GM23338 (cell line): ENCODE measurements around the gene CTSC. TPM values are rescaled to one million over a fixed set of nuclear protein-coding genes. Genes with fewer than 3 reads are reported as not detected.

Experiments used
- ATAC-seq: fragments of 200-7000 bp; cut with Tn5 transposase; 3 replicates; pipeline ENCODE4 v1.9.1; 2020
- DNase-seq: peaks from one replicate; pipeline ENCODE4 v3.0.0-alpha.2; 2015; ENCODE audit warnings: low spot score
- H2AFZ ChIP-seq: fragments of 200-600 bp; sonication (generic); 2 replicates; pipeline ENCODE4 v1.8.0; 2016; ENCODE audit warnings: antibody characterized with exemption, mild to moderate bottlenecking, moderate library complexity
- H3F3A ChIP-seq: fragments of 200-600 bp; sonication (generic); replicated peaks from 2 replicates; pipeline ENCODE4 v1.8.0; 2017; ENCODE audit warnings: antibody characterized with exemption, mixed run types, low read depth
- H3K27ac ChIP-seq: fragments of 200-600 bp; sonication (generic); 2 replicates; pipeline ENCODE4 v1.6.1; 2016; ENCODE audit warnings: low read depth
- H3K27me3 ChIP-seq: fragments of 200-600 bp; sonication (generic); 2 replicates; pipeline ENCODE4 v1.8.0; 2016; ENCODE audit warnings: mild to moderate bottlenecking, mixed run types, moderate library complexity; ENCODE audit not compliant: insufficient read depth
- H3K36me3 ChIP-seq: fragments of 200-600 bp; sonication (generic); 2 replicates; pipeline ENCODE4 v1.8.0; 2016; ENCODE audit warnings: mild to moderate bottlenecking; ENCODE audit not compliant: insufficient read depth
- H3K4me1 ChIP-seq: fragments of 200-600 bp; sonication (generic); 2 replicates; pipeline ENCODE4 v1.8.0; 2016; ENCODE audit warnings: mild to moderate bottlenecking, moderate library complexity; ENCODE audit not compliant: insufficient read depth
- H3K4me2 ChIP-seq: fragments of 200-600 bp; sonication (generic); 2 replicates; pipeline ENCODE4 v1.7.1; 2017; ENCODE audit warnings: mixed run types
- H3K4me3 ChIP-seq: fragments of 200-600 bp; sonication (generic); 2 replicates; pipeline ENCODE4 v1.6.1; 2016; ENCODE audit warnings: mixed run types
- H3K79me2 ChIP-seq: fragments of 200-600 bp; sonication (generic); replicated peaks from 2 replicates; pipeline ENCODE4 v1.8.0; 2017; ENCODE audit warnings: mild to moderate bottlenecking; ENCODE audit not compliant: insufficient read depth
- H3K9me2 ChIP-seq: fragments of 200-600 bp; sonication (generic); 2 replicates; pipeline ENCODE4 v1.8.0; 2017; ENCODE audit not compliant: insufficient read depth
- H4K20me1 ChIP-seq: fragments of 200-600 bp; sonication (generic); replicated peaks from 2 replicates; pipeline ENCODE4 v1.8.0; 2017; ENCODE audit warnings: mild to moderate bottlenecking; ENCODE audit not compliant: insufficient read depth
- H3K27ac Mint-ChIP-seq: 2 replicates; pipeline ENCODE4 v1.8.0; 2020; ENCODE audit warnings: inconsistent platforms, mild to moderate bottlenecking, moderate library complexity, mixed read lengths
- H3K27me3 Mint-ChIP-seq: 3 replicates; pipeline ENCODE4 v1.8.0; 2022; ENCODE audit warnings: low read depth, mild to moderate bottlenecking, moderate library complexity, mixed read lengths, inconsistent platforms; ENCODE audit not compliant: insufficient read depth, poor library complexity
- H3K36me3 Mint-ChIP-seq: 3 replicates; pipeline ENCODE4 v1.8.0; 2021; ENCODE audit warnings: low read depth, mild to moderate bottlenecking, inconsistent platforms, moderate library complexity, mixed read lengths
- H3K4me1 Mint-ChIP-seq: 3 replicates; pipeline ENCODE4 v1.8.0; 2020; ENCODE audit warnings: mild to moderate bottlenecking, inconsistent platforms, mixed read lengths
- H3K4me3 Mint-ChIP-seq: 3 replicates; pipeline ENCODE4 v1.8.0; 2021; ENCODE audit warnings: moderate library complexity, mild to moderate bottlenecking, inconsistent platforms, mixed read lengths
- H3K9me3 Mint-ChIP-seq: 3 replicates; pipeline ENCODE4 v1.8.0; 2020; ENCODE audit warnings: moderate library complexity, mild to moderate bottlenecking, inconsistent platforms, mixed read lengths
- EZH2 ChIP-seq: fragments of 200-600 bp; sonication (generic); IDR thresholded peaks from one replicate; pipeline ENCODE4 v1.8.0; 2017; ENCODE audit warnings: antibody characterized with exemption, mild to moderate bottlenecking, low read depth; ENCODE audit not compliant: unreplicated experiment
- EZH2phosphoT487 ChIP-seq: fragments of 200-600 bp; sonication (generic); IDR thresholded peaks from one replicate; pipeline ENCODE4 v1.8.1; 2018; ENCODE audit warnings: antibody characterized with exemption; ENCODE audit not compliant: unreplicated experiment
- JUNB ChIP-seq: IDR thresholded peaks from one replicate; pipeline ENCODE4 v1.6.1; 2016; ENCODE audit warnings: antibody characterized with exemption; ENCODE audit not compliant: unreplicated experiment
- NANOG ChIP-seq: IDR thresholded peaks from 2 replicates; pipeline ENCODE4 v1.6.1; 2016; ENCODE audit warnings: antibody characterized with exemption, borderline replicate concordance
- POLR2AphosphoS5 ChIP-seq: IDR thresholded peaks from 2 replicates; pipeline ENCODE4 v1.6.1; 2016; ENCODE audit warnings: antibody characterized with exemption, low read depth
- STAT1 ChIP-seq: IDR thresholded peaks from one replicate; pipeline ENCODE4 v1.6.1; 2016; ENCODE audit warnings: antibody characterized with exemption; ENCODE audit not compliant: unreplicated experiment
- ZNF114 ChIP-seq: fragments of 250-450 bp; sonication (Bioruptor Pico); IDR thresholded peaks from 2 replicates; pipeline ENCODE4 v1.5.0; 2020; ENCODE audit warnings: mild to moderate bottlenecking, moderate library complexity
- ZNF331 ChIP-seq: fragments of 250-450 bp; sonication (Bioruptor Pico); IDR thresholded peaks from 2 replicates; pipeline ENCODE4 v1.5.0; 2020; ENCODE audit warnings: low read depth, mild to moderate bottlenecking, moderate library complexity
- polyA plus RNA-seq: library from polyadenylated mRNA; unstranded; fragments of >200 nt; fragmentation: Nextera tagmentation; extraction: Ambion mirVana; gene quantifications from 2 replicates; pipeline ENCODE4 v1.2.1, GENCODE V29; 2016
- total RNA-seq: library from RNA; depleted of rRNA; stranded (reverse); fragments of >200 nt; shearing (Covaris generic); gene quantifications from 2 replicates; pipeline ENCODE4 v1.2.3, GENCODE V29; 2014
- TF ChIP-seq, protein P1 (sequence below): fragments of 250-450 bp; sonication (Bioruptor Pico); IDR thresholded peaks from 2 replicates; pipeline ENCODE4 v1.5.0; 2020; ENCODE audit warnings: mild to moderate bottlenecking, moderate library complexity
- TF ChIP-seq, protein P2 (sequence below): IDR thresholded peaks from 2 replicates; pipeline ENCODE4 v1.6.1; 2016; ENCODE audit warnings: antibody characterized with exemption
- TF ChIP-seq, protein P3 (sequence below): IDR thresholded peaks from one replicate; pipeline ENCODE4 v1.6.1; 2018; ENCODE audit warnings: antibody characterized with exemption; ENCODE audit not compliant: unreplicated experiment

The CTSC gene
- total and polyA plus RNA-seq, 2 experiments from 2014 or later = 408 to 444 TPM

DNA sequence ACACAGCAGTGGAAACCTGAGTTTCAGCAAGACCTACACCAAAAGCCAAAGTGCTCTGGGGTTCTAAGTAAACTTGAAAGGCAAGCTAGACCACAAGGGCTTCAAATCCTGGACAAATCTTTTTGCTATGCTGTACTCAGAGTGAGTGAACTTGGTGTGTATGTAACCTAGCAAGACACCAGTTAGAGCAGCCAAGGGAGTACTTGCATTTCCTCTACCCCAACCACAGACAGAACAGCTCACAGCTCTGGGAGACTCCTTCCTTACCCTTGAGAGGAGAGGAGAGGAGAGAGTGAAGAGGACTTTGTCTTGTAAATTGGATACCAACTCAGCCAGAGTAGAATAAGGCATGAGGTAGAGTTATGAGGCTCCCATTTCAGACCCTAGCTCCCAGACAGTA is 71.4 kb downstream of the CTSC start (continued):
- TF ChIP-seq, protein P1, sequence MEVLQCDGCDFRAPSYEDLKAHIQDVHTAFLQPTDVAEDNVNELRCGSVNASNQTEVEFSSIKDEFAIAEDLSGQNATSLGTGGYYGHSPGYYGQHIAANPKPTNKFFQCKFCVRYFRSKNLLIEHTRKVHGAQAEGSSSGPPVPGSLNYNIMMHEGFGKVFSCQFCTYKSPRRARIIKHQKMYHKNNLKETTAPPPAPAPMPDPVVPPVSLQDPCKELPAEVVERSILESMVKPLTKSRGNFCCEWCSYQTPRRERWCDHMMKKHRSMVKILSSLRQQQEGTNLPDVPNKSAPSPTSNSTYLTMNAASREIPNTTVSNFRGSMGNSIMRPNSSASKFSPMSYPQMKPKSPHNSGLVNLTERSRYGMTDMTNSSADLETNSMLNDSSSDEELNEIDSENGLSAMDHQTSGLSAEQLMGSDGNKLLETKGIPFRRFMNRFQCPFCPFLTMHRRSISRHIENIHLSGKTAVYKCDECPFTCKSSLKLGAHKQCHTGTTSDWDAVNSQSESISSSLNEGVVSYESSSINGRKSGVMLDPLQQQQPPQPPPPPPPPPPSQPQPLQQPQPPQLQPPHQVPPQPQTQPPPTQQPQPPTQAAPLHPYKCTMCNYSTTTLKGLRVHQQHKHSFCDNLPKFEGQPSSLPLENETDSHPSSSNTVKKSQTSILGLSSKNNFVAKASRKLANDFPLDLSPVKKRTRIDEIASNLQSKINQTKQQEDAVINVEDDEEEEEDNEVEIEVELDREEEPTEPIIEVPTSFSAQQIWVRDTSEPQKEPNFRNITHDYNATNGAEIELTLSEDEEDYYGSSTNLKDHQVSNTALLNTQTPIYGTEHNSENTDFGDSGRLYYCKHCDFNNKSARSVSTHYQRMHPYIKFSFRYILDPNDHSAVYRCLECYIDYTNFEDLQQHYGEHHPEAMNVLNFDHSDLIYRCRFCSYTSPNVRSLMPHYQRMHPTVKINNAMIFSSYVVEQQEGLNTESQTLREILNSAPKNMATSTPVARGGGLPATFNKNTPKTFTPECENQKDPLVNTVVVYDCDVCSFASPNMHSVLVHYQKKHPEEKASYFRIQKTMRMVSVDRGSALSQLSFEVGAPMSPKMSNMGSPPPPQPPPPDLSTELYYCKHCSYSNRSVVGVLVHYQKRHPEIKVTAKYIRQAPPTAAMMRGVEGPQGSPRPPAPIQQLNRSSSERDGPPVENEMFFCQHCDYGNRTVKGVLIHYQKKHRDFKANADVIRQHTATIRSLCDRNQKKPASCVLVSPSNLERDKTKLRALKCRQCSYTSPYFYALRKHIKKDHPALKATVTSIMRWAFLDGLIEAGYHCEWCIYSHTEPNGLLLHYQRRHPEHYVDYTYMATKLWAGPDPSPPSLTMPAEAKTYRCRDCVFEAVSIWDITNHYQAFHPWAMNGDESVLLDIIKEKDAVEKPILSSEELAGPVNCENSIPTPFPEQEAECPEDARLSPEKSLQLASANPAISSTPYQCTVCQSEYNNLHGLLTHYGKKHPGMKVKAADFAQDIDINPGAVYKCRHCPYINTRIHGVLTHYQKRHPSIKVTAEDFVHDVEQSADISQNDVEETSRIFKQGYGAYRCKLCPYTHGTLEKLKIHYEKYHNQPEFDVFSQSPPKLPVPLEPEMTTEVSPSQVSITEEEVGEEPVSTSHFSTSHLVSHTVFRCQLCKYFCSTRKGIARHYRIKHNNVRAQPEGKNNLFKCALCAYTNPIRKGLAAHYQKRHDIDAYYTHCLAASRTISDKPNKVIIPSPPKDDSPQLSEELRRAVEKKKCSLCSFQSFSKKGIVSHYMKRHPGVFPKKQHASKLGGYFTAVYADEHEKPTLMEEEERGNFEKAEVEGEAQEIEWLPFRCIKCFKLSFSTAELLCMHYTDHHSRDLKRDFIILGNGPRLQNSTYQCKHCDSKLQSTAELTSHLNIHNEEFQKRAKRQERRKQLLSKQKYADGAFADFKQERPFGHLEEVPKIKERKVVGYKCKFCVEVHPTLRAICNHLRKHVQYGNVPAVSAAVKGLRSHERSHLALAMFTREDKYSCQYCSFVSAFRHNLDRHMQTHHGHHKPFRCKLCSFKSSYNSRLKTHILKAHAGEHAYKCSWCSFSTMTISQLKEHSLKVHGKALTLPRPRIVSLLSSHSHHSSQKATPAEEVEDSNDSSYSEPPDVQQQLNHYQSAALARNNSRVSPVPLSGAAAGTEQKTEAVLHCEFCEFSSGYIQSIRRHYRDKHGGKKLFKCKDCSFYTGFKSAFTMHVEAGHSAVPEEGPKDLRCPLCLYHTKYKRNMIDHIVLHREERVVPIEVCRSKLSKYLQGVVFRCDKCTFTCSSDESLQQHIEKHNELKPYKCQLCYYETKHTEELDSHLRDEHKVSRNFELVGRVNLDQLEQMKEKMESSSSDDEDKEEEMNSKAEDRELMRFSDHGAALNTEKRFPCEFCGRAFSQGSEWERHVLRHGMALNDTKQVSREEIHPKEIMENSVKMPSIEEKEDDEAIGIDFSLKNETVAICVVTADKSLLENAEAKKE (CRISPR knock-in tag) = no peak
- no peak for TF ChIP-seq JUNB
- no peak for TF ChIP-seq ZNF331 (CRISPR knock-in tag)
- TF ChIP-seq STAT1 = no peak
- no peak for TF ChIP-seq EZH2phosphoT487
- TF ChIP-seq, protein P2, sequence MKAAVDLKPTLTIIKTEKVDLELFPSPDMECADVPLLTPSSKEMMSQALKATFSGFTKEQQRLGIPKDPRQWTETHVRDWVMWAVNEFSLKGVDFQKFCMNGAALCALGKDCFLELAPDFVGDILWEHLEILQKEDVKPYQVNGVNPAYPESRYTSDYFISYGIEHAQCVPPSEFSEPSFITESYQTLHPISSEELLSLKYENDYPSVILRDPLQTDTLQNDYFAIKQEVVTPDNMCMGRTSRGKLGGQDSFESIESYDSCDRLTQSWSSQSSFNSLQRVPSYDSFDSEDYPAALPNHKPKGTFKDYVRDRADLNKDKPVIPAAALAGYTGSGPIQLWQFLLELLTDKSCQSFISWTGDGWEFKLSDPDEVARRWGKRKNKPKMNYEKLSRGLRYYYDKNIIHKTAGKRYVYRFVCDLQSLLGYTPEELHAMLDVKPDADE = no peak

DNA sequence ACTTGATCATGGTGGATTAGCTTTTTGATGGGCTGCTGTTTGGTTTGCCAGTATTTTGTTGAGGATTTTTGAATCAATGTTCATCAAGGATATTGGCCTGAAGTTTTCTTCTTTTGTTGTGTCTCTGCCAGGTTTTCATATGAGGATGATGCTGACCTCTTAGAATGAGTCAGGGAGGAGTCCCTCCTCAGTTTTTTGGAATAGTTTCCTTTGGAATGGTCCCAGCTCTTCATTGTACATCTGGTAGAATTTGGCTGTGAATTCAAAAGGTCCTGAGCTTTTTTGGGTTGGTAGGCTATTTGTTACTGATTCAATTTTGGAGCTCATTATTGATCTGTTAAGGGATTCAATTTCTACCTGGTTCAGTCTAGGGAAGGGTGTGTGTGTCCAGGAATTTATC is 78.1 kb downstream of the CTSC start:
- peaks cover 76% of the 10 kb centered on the region for H3K9me3 Mint-ChIP-seq
- H3K4me2 ChIP-seq = no peak overlapping the region
- no peak overlapping the region for H3K27ac Mint-ChIP-seq
- H3K27ac ChIP-seq = no peak overlapping the region
- ATAC-seq (no peak), DNase-seq (no peak)
- H3K27me3 ChIP-seq = no peaks in the 10 kb centered on the region
- H3K4me1 Mint-ChIP-seq = no peaks in the 10 kb centered on the region
- peaks cover 2% of the 10 kb centered on the region for H3K27me3 Mint-ChIP-seq
- peaks cover 8% of the 10 kb centered on the region; the same call in 1 of the 2 replicates for H3K36me3 ChIP-seq
- H3K4me3 Mint-ChIP-seq = no peak overlapping the region
- no peaks in the 10 kb centered on the region for H3K4me1 ChIP-seq
- H3K9me2 ChIP-seq = 0 out of 2 replicates have a peak, but pooled peaks cover 8% of the 10 kb centered on the region
- no peaks in the 10 kb centered on the region for H4K20me1 ChIP-seq
- H3F3A ChIP-seq = no peaks in the 10 kb centered on the region
- no peaks in the 10 kb centered on the region for H3K79me2 ChIP-seq
- H3K4me3 ChIP-seq = no peak overlapping the region
- no peak overlapping the region for H2AFZ ChIP-seq
- peaks cover 75% of the 10 kb centered on the region for H3K36me3 Mint-ChIP-seq
- TF ChIP-seq STAT1 = no peak
- TF ChIP-seq POLR2AphosphoS5 = no peak
- no peak for TF ChIP-seq ZNF114 (CRISPR knock-in tag)
- TF ChIP-seq JUNB = no peak
- TF ChIP-seq, protein P3, sequence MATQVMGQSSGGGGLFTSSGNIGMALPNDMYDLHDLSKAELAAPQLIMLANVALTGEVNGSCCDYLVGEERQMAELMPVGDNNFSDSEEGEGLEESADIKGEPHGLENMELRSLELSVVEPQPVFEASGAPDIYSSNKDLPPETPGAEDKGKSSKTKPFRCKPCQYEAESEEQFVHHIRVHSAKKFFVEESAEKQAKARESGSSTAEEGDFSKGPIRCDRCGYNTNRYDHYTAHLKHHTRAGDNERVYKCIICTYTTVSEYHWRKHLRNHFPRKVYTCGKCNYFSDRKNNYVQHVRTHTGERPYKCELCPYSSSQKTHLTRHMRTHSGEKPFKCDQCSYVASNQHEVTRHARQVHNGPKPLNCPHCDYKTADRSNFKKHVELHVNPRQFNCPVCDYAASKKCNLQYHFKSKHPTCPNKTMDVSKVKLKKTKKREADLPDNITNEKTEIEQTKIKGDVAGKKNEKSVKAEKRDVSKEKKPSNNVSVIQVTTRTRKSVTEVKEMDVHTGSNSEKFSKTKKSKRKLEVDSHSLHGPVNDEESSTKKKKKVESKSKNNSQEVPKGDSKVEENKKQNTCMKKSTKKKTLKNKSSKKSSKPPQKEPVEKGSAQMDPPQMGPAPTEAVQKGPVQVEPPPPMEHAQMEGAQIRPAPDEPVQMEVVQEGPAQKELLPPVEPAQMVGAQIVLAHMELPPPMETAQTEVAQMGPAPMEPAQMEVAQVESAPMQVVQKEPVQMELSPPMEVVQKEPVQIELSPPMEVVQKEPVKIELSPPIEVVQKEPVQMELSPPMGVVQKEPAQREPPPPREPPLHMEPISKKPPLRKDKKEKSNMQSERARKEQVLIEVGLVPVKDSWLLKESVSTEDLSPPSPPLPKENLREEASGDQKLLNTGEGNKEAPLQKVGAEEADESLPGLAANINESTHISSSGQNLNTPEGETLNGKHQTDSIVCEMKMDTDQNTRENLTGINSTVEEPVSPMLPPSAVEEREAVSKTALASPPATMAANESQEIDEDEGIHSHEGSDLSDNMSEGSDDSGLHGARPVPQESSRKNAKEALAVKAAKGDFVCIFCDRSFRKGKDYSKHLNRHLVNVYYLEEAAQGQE = no peak
- TF ChIP-seq ZNF331 (CRISPR knock-in tag) = no peak
- no peak for TF ChIP-seq EZH2phosphoT487
- no peak for TF ChIP-seq NANOG
- TF ChIP-seq EZH2 = no peak
